Kidney (tissue), 14 donors: Measurements from ENCODE around the gene ERC2. TPM values are rescaled to one million over a fixed set of nuclear protein-coding genes. Genes with fewer than 3 reads are reported as not detected.
A peak's percentile ranks its signal among the peaks of the same experiment; 100 is the strongest.

Source experiments
- DNase-seq, 5 donors: peaks; one replicate each; pipeline ENCODE4 v3.0.0-alpha.2; 2013 to 2020
- FAIRE-seq: peaks from 2 replicates; lab custom pipeline; 2012; peaks lifted over from hg19 to GRCh38; lab: Jason Lieb, UNC
- H3K27ac ChIP-seq, 2 donors: one replicate each; pipeline ENCODE4 v1.7.0; 2013; ENCODE audit warnings: low read depth in 2 of 2, low read length in 2 of 2, inconsistent platforms in 1 of 2
- H3K27me3 ChIP-seq: one replicate; pipeline ENCODE4 v1.7.1; 2013; ENCODE audit warnings: low read length, inconsistent platforms; ENCODE audit not compliant: control insufficient read depth, insufficient read depth
- H3K36me3 ChIP-seq, 3 donors: one replicate each; pipeline versions ENCODE4 v1.7.0 to v1.7.1; 2013; ENCODE audit warnings: low read length in 3 of 3, control low read depth in 1 of 3, inconsistent platforms in 1 of 3; ENCODE audit not compliant: insufficient read depth in 3 of 3, control insufficient read depth in 2 of 3
- H3K4me1 ChIP-seq, 3 donors: one replicate each; pipeline versions ENCODE4 v1.7.0 to v1.7.1; 2013; ENCODE audit warnings: low read length in 3 of 3, inconsistent platforms in 1 of 3, low read depth in 1 of 3; ENCODE audit not compliant: control insufficient read depth in 2 of 3, insufficient read depth in 2 of 3
- H3K4me3 ChIP-seq, 3 donors: one replicate each; pipeline versions ENCODE4 v1.7.0 to v1.8.1; 2013; ENCODE audit warnings: low read length in 3 of 3, control low read depth in 1 of 3, inconsistent platforms in 1 of 3
- H3K9ac ChIP-seq, 3 donors: one replicate each; pipeline versions ENCODE4 v1.7.0 to v1.7.1; 2013; ENCODE audit warnings: low read length in 3 of 3, control low read depth in 1 of 3, inconsistent platforms in 1 of 3
- H3K9me3 ChIP-seq, 3 donors: one replicate each; pipeline versions ENCODE4 v1.7.0 to v1.7.1; 2013; ENCODE audit warnings: low read length in 3 of 3, control low read depth in 1 of 3, inconsistent platforms in 1 of 3; ENCODE audit not compliant: control insufficient read depth in 2 of 3, insufficient read depth in 1 of 3
- CTCF ChIP-seq: IDR thresholded peaks from 3 replicates; pipeline ENCODE4 v1.5.1; 2012; ENCODE audit warnings: mild to moderate bottlenecking, moderate library complexity, borderline replicate concordance; ENCODE audit not compliant: insufficient read depth; ENCODE audit errors: extremely low read depth
- intact Hi-C: fragments of 100-400 bp; cut with DNase I; formaldehyde crosslinking; loops from one replicate; pipeline ENCODE4 v1.11.1; 2022
- polyA plus RNA-seq: library from polyadenylated mRNA; stranded (reverse); fragments of 350-450 nt; fragmentation: Illumina TruSeq; extraction: RNeasy Lipid Tissue Mini Kit (QIAGEN cat#74804); gene quantifications from one replicate; pipeline ENCODE4 v1.2.3, GENCODE V29; 2014; ENCODE audit warnings: low read depth, low replicate concordance; ENCODE audit not compliant: insufficient read depth
- total RNA-seq: library from RNA; stranded (reverse); fragmentation: NEBNext Ultra II Directional; extraction: Animal tissue kit (Norgen Biotek cat#: 25700); gene quantifications from one replicate; pipeline ENCODE4 v1.2.1, GENCODE V29; 2021
- donor health status: control.
- donor health status: control.
- donor health status: control.
- donor health status: control.
- donor health status: control.
- donor health status: DM: yes; HTN: yes; CAD: no.
- donor health status: Normal renal cell carcinoma (clear cell type).

ERC2 gene
- total and polyA plus RNA-seq, 2 donors from 2014 or later: 0.92 to 3.8 TPM

DNA sequence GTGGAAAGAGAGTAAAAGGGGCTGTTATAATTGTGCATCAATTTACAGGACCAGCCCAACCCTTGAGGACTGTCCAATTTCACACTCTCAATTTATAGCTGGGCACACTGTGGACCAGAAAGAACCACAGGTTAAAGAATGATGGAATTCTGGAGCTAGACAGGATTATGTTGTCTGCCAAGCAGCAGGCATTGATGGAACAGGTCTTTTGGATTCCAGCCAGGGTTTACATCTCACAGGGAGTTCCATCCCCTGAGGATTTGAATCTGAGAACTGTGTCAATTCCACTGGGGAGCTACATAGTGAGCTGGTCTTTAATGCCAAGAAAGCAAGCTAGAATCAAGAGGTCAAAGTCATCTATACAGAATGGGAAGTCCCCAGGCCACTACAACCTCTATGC is 591.7 kb downstream of the ERC2 start:
- intact Hi-C loops: no loop called here
- no peak for FAIRE-seq

GRCh38 chr3:55875113-55875512 is 593.2 kb downstream of the ERC2 start:
- no peak overlapping the region for H3K4me3 ChIP-seq
- intact Hi-C loops: no loop called here
- no peaks in the 10 kb centered on the region for H3K27me3 ChIP-seq
- H3K27ac ChIP-seq: no peak overlapping the region
- H3K36me3 ChIP-seq: no peaks in the 10 kb centered on the region
- H3K9me3 ChIP-seq: no peaks in the 10 kb centered on the region
- no peak for TF ChIP-seq CTCF
- FAIRE-seq: no peak
- no peak for DNase-seq
- peaks cover 0 to 2% (median 0%) of the 10 kb centered on the region in 3 donors for H3K4me1 ChIP-seq
- H3K9ac ChIP-seq: no peak overlapping the region

More for the DNA sequence above, 591.7 kb downstream of the ERC2 start:
- Histone ChIP-seq H3K27me3 (no peaks in the 10 kb centered on the region), H3K9ac (no peak overlapping the region), H3K9me3 (no peaks in the 10 kb centered on the region), H3K27ac (no peak overlapping the region), H3K36me3 (no peaks in the 10 kb centered on the region), H3K4me1 (peaks cover 0 to 2% (median 0%) of the 10 kb centered on the region in 3 donors), H3K4me3 (no peak overlapping the region)
- DNase-seq: no peak
- no peak for TF ChIP-seq CTCF

DNA sequence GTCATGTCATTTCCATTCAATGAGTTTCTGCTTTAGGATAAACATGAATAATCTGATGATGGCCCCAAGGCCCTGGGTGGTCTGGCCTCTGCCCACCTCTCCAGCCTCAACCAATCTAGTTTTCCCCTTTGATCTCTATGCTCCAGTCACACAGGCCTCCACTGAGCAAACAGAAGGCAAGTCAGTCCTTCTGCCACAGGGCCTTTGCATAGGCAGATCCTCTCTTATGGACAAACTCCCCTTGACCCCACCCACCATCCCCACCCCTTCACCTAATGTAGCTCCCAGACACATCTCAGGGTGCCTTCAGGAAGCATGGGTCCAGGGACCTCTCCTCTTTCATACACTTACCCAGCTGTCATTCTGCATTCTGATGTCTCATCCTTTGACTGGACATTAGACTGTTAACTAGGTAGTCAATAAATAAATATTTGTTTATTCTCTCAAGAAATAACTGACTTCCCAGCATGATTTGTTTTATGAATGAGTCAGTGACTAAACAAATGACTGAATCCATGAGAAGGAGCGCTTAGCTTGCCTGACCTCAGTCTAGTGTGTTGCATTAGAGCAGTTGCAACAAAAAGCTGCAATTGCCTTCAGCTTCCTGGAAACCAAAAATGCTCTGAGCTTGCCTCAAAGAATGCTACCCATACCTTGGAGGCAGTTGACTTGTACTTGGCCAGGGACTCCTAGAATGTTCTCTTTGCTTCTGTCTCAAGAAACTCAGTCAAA is 594.6 kb downstream of the ERC2 start:
- Histone ChIP-seq H3K4me3 (no peak overlapping the region), H3K9ac (no peak overlapping the region), H3K27me3 (no peaks in the 10 kb centered on the region), H3K9me3 (no peaks in the 10 kb centered on the region), H3K27ac (no peak overlapping the region), H3K4me1 (no peaks in the 10 kb centered on the region), H3K36me3 (no peaks in the 10 kb centered on the region)
- no peak for FAIRE-seq
- no peak for TF ChIP-seq CTCF
- DNase-seq: no peak
- intact Hi-C loops: no loop called here

DNA sequence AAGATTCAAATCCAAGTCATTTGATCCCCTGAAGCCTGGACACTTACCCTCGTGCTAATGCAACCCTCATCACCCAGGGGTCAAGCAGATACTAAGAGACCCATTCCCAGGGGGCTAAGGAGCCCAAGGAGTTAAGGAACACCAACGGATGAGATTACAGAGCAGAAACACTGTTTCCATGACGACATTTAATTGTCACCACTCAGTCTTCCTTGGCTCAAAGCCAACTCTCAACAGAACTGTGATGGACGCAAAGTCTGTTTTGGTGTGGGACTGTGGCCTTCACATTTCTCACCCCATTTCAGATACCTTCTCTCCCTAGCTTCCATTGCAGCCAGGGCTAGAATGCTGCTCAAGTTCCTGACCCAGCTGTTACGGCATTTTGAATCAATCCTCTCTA is 597.7 kb downstream of the ERC2 start:
- FAIRE-seq (no peak), DNase-seq (peak in 2 of 5 donors; percentile 14 to 22)
- no peaks in the 10 kb centered on the region for H3K4me1 ChIP-seq
- no peak for TF ChIP-seq CTCF
- H3K27me3 ChIP-seq: no peaks in the 10 kb centered on the region
- H3K27ac ChIP-seq: no peak overlapping the region
- intact Hi-C loops: no loop called here
- H3K9ac ChIP-seq: no peak overlapping the region
- H3K9me3 ChIP-seq: no peaks in the 10 kb centered on the region
- no peaks in the 10 kb centered on the region for H3K36me3 ChIP-seq
- no peak overlapping the region for H3K4me3 ChIP-seq
